ENCODE results near the gene CAPN10. TPM values are rescaled to one million over a fixed set of nuclear protein-coding genes. Genes with fewer than 3 reads are reported as not detected.

Gene CAPN10
- total RNA-seq, 4 donors from 2014 or later = 6.8 to 12.2 (median 7.5) TPM

- intact Hi-C loops (cut with DNase I; ENCODE audit: low total_unique reads) (no loop called here), in situ Hi-C loops (cut with MboI; ENCODE audit: low sequenced_read_pairs in 4 of 4) (no loop called here)
- peaks cover 0 to 38% of the 10 kb centered on the region in 2 donors for H3K36me3 ChIP-seq
- H3K27ac ChIP-seq = no peak overlapping the region
- TF ChIP-seq POLR2A (IDR thresholded peaks at IDR 0.05) = no peak
- TF ChIP-seq CTCF (IDR thresholded peaks at IDR 0.05 in 4 of 5, conservative IDR thresholded peaks at IDR 0.05 in 1 of 5) = no peak
- H3K27me3 ChIP-seq = no peaks in the 10 kb centered on the region
- no peaks in the 10 kb centered on the region for H3K9me3 ChIP-seq
- no peak overlapping the region for H3K4me3 ChIP-seq
- H3K4me1 ChIP-seq = peaks cover 13 to 16% of the 10 kb centered on the region in 2 donors
- DNase-seq = peak in 1 of 2 donors; percentile 7
- no peak for ATAC-seq
These were observed 13.4 kb upstream of the CAPN10 start for GRCh38 chr2:240573071-240573515.

- H3K4me3 ChIP-seq = no peak overlapping the region
- H3K27ac ChIP-seq = no peak overlapping the region
- in situ Hi-C loops (cut with MboI; ENCODE audit: low sequenced_read_pairs in 4 of 4) = no loop called here
- intact Hi-C loops (cut with DNase I; ENCODE audit: low total_unique reads) = no loop called here
- no peaks in the 10 kb centered on the region for H3K9me3 ChIP-seq
- no peak for DNase-seq
- no peak for TF ChIP-seq CTCF (IDR thresholded peaks at IDR 0.05 in 4 of 5, conservative IDR thresholded peaks at IDR 0.05 in 1 of 5)
- H3K4me1 ChIP-seq = peaks cover 13 to 16% of the 10 kb centered on the region in 2 donors
- H3K36me3 ChIP-seq = peaks cover 0 to 40% of the 10 kb centered on the region in 2 donors
- ATAC-seq = no peak
- no peaks in the 10 kb centered on the region for H3K27me3 ChIP-seq
These were observed 12.8 kb upstream of the CAPN10 start for GRCh38 chr2:240573516-240574385.

- intact Hi-C loops (cut with DNase I; ENCODE audit: low total_unique reads) (no loop called here), in situ Hi-C loops (cut with MboI; ENCODE audit: low sequenced_read_pairs in 4 of 4) (no loop called here)
- Histone ChIP-seq H3K36me3 (peaks cover 0 to 40% of the 10 kb centered on the region in 2 donors), H3K27ac (no peak overlapping the region), H3K9me3 (no peaks in the 10 kb centered on the region), H3K4me1 (peaks cover 9 to 12% of the 10 kb centered on the region in 2 donors), H3K4me3 (no peak overlapping the region), H3K27me3 (no peaks in the 10 kb centered on the region)
- TF ChIP-seq POLR2A (IDR thresholded peaks at IDR 0.05) (no peak), CTCF (IDR thresholded peaks at IDR 0.05 in 4 of 5, conservative IDR thresholded peaks at IDR 0.05 in 1 of 5) (no peak)
- ATAC-seq (no peak), DNase-seq (no peak)
These were observed 12.0 kb upstream of the CAPN10 start for GRCh38 chr2:240574386-240575100.

GRCh38 chr2:240575101-240575965 is 11.2 kb upstream of the CAPN10 start:
- H3K27me3 ChIP-seq = no peaks in the 10 kb centered on the region
- no peak for DNase-seq
- intact Hi-C loops (cut with DNase I; ENCODE audit: low total_unique reads) = no loop called here

More at GRCh38 chr2:240575101-240575965, 11.2 kb upstream of the CAPN10 start:
- ATAC-seq = no peak
- no peak overlapping the region for H3K4me3 ChIP-seq
- H3K9me3 ChIP-seq = no peaks in the 10 kb centered on the region
- in situ Hi-C loops (cut with MboI; ENCODE audit: low sequenced_read_pairs in 4 of 4) = no loop called here
- H3K27ac ChIP-seq = no peak overlapping the region
- peaks cover 0 to 40% of the 10 kb centered on the region in 2 donors for H3K36me3 ChIP-seq
- TF ChIP-seq POLR2A (IDR thresholded peaks at IDR 0.05) (no peak), CTCF (IDR thresholded peaks at IDR 0.05 in 4 of 5, conservative IDR thresholded peaks at IDR 0.05 in 1 of 5) (no peak)
- peaks cover under 1 to 6% of the 10 kb centered on the region in 2 donors for H3K4me1 ChIP-seq
